ENCODE data around the gene RBX1.

RBX1 gene

GRCh38 chr22:40939202-40939601 lies 12.0 kb upstream of the RBX1 start:
- Histone ChIP-seq H3K4me3 (ENCODE audit: insufficient read depth, low read depth, low read length) (no peak overlapping the region), H3K36me3 (ENCODE audit: control insufficient read depth, insufficient read depth, low read length) (no peaks in the 10 kb centered on the region), H3K9me3 (ENCODE audit: control insufficient read depth, low read length) (no peaks in the 10 kb centered on the region), H3K27me3 (ENCODE audit: control insufficient read depth, insufficient read depth, low read length, poor library complexity, severe bottlenecking) (no peaks in the 10 kb centered on the region), H3K4me1 (ENCODE audit: control insufficient read depth, insufficient read depth, low read length) (no peaks in the 10 kb centered on the region), H3K27ac (ENCODE audit: insufficient read depth, low read depth, low read length, poor library complexity, severe bottlenecking) (no peak overlapping the region)
- WGBS, 2 experiments = 89 to 91% methylated on average over 1 of the region's 2 CpGs

- Histone ChIP-seq H3K4me1 (ENCODE audit: control insufficient read depth, insufficient read depth, low read length) (peaks cover 12% of the 10 kb centered on the region), H3K27ac (ENCODE audit: insufficient read depth, low read depth, low read length, poor library complexity, severe bottlenecking) (peak overlapping the region; percentile 81), H3K36me3 (ENCODE audit: control insufficient read depth, insufficient read depth, low read length) (peaks cover 12% of the 10 kb centered on the region), H3K4me3 (ENCODE audit: insufficient read depth, low read depth, low read length) (peak overlapping the region; percentile 88), H3K9me3 (ENCODE audit: control insufficient read depth, low read length) (no peaks in the 10 kb centered on the region), H3K27me3 (ENCODE audit: control insufficient read depth, insufficient read depth, low read length, poor library complexity, severe bottlenecking) (no peaks in the 10 kb centered on the region)
- 11% methylated on average over 19 to 21 of the region's 21 CpGs for WGBS, 2 experiments
Measured at GRCh38 chr22:40951795-40952605, 822 bp downstream of the RBX1 start.

GRCh38 chr22:40953471-40953870 lies 2.3 kb downstream of the RBX1 start:
- Histone ChIP-seq H3K27ac (ENCODE audit: insufficient read depth, low read depth, low read length, poor library complexity, severe bottlenecking) (no peak overlapping the region), H3K9me3 (ENCODE audit: control insufficient read depth, low read length) (no peaks in the 10 kb centered on the region), H3K27me3 (ENCODE audit: control insufficient read depth, insufficient read depth, low read length, poor library complexity, severe bottlenecking) (no peaks in the 10 kb centered on the region), H3K36me3 (ENCODE audit: control insufficient read depth, insufficient read depth, low read length) (peaks cover 16% of the 10 kb centered on the region), H3K4me1 (ENCODE audit: control insufficient read depth, insufficient read depth, low read length) (peaks cover 12% of the 10 kb centered on the region), H3K4me3 (ENCODE audit: insufficient read depth, low read depth, low read length) (no peak overlapping the region)
- WGBS, 2 experiments = 92 to 98% methylated on average over 2 of the region's 2 CpGs

GRCh38 chr22:40954113-40954512 lies 2.9 kb downstream of the RBX1 start:
- no peak overlapping the region for H3K27ac ChIP-seq (ENCODE audit: insufficient read depth, low read depth, low read length, poor library complexity, severe bottlenecking)
- H3K9me3 ChIP-seq (ENCODE audit: control insufficient read depth, low read length) = no peaks in the 10 kb centered on the region
- no peaks in the 10 kb centered on the region for H3K27me3 ChIP-seq (ENCODE audit: control insufficient read depth, insufficient read depth, low read length, poor library complexity, severe bottlenecking)
- H3K4me1 ChIP-seq (ENCODE audit: control insufficient read depth, insufficient read depth, low read length) = peaks cover 12% of the 10 kb centered on the region
- H3K36me3 ChIP-seq (ENCODE audit: control insufficient read depth, insufficient read depth, low read length) = peaks cover 16% of the 10 kb centered on the region
- no peak overlapping the region for H3K4me3 ChIP-seq (ENCODE audit: insufficient read depth, low read depth, low read length)
- WGBS, 2 experiments = 97% methylated on average over 3 of the region's 4 CpGs

GRCh38 chr22:40955571-40955970 lies 4.4 kb downstream of the RBX1 start:
- H3K27ac ChIP-seq (ENCODE audit: insufficient read depth, low read depth, low read length, poor library complexity, severe bottlenecking) = no peak overlapping the region
- peaks cover 12% of the 10 kb centered on the region for H3K4me1 ChIP-seq (ENCODE audit: control insufficient read depth, insufficient read depth, low read length)
- peaks cover 16% of the 10 kb centered on the region for H3K36me3 ChIP-seq (ENCODE audit: control insufficient read depth, insufficient read depth, low read length)
- WGBS, 2 experiments = 96 to 98% methylated on average over 3 of the region's 3 CpGs
- H3K27me3 ChIP-seq (ENCODE audit: control insufficient read depth, insufficient read depth, low read length, poor library complexity, severe bottlenecking) = no peaks in the 10 kb centered on the region
- no peaks in the 10 kb centered on the region for H3K9me3 ChIP-seq (ENCODE audit: control insufficient read depth, low read length)
- H3K4me3 ChIP-seq (ENCODE audit: insufficient read depth, low read depth, low read length) = no peak overlapping the region

- H3K4me1 ChIP-seq (ENCODE audit: control insufficient read depth, insufficient read depth, low read length) = peaks cover 9% of the 10 kb centered on the region
- no peaks in the 10 kb centered on the region for H3K9me3 ChIP-seq (ENCODE audit: control insufficient read depth, low read length)
- peaks cover 22% of the 10 kb centered on the region for H3K36me3 ChIP-seq (ENCODE audit: control insufficient read depth, insufficient read depth, low read length)
- no peak overlapping the region for H3K4me3 ChIP-seq (ENCODE audit: insufficient read depth, low read depth, low read length)
- 94 to 96% methylated on average over 7 of the region's 7 CpGs for WGBS, 2 experiments
- no peak overlapping the region for H3K27ac ChIP-seq (ENCODE audit: insufficient read depth, low read depth, low read length, poor library complexity, severe bottlenecking)
- no peaks in the 10 kb centered on the region for H3K27me3 ChIP-seq (ENCODE audit: control insufficient read depth, insufficient read depth, low read length, poor library complexity, severe bottlenecking)
Measured at GRCh38 chr22:40957601-40958000, 6.4 kb downstream of the RBX1 start.

GRCh38 chr22:40958299-40958698 lies 7.1 kb downstream of the RBX1 start:
- Histone ChIP-seq H3K27ac (ENCODE audit: insufficient read depth, low read depth, low read length, poor library complexity, severe bottlenecking) (no peak overlapping the region), H3K36me3 (ENCODE audit: control insufficient read depth, insufficient read depth, low read length) (peaks cover 22% of the 10 kb centered on the region), H3K4me1 (ENCODE audit: control insufficient read depth, insufficient read depth, low read length) (peaks cover 3% of the 10 kb centered on the region), H3K9me3 (ENCODE audit: control insufficient read depth, low read length) (no peaks in the 10 kb centered on the region), H3K4me3 (ENCODE audit: insufficient read depth, low read depth, low read length) (no peak overlapping the region), H3K27me3 (ENCODE audit: control insufficient read depth, insufficient read depth, low read length, poor library complexity, severe bottlenecking) (no peaks in the 10 kb centered on the region)
- WGBS, 2 experiments = 86% methylated on average over 1 of the region's 2 CpGs; no CpG with 5 or more reads in 1 of the 2 experiments

GRCh38 chr22:40960145-40960544 lies 9.0 kb downstream of the RBX1 start:
- Histone ChIP-seq H3K4me3 (ENCODE audit: insufficient read depth, low read depth, low read length) (no peak overlapping the region), H3K36me3 (ENCODE audit: control insufficient read depth, insufficient read depth, low read length) (peaks cover 14% of the 10 kb centered on the region), H3K27ac (ENCODE audit: insufficient read depth, low read depth, low read length, poor library complexity, severe bottlenecking) (no peak overlapping the region), H3K9me3 (ENCODE audit: control insufficient read depth, low read length) (no peaks in the 10 kb centered on the region), H3K27me3 (ENCODE audit: control insufficient read depth, insufficient read depth, low read length, poor library complexity, severe bottlenecking) (no peaks in the 10 kb centered on the region), H3K4me1 (ENCODE audit: control insufficient read depth, insufficient read depth, low read length) (no peaks in the 10 kb centered on the region)
- WGBS, 2 experiments = 92 to 93% methylated on average over 2 of the region's 2 CpGs

- Histone ChIP-seq H3K4me3 (ENCODE audit: insufficient read depth, low read depth, low read length) (no peak overlapping the region), H3K27me3 (ENCODE audit: control insufficient read depth, insufficient read depth, low read length, poor library complexity, severe bottlenecking) (no peaks in the 10 kb centered on the region), H3K27ac (ENCODE audit: insufficient read depth, low read depth, low read length, poor library complexity, severe bottlenecking) (no peak overlapping the region), H3K36me3 (ENCODE audit: control insufficient read depth, insufficient read depth, low read length) (peaks cover 19% of the 10 kb centered on the region), H3K4me1 (ENCODE audit: control insufficient read depth, insufficient read depth, low read length) (no peaks in the 10 kb centered on the region), H3K9me3 (ENCODE audit: control insufficient read depth, low read length) (no peaks in the 10 kb centered on the region)
- 95 to 96% methylated on average over 8 of the region's 8 CpGs for WGBS, 2 experiments
Measured at GRCh38 chr22:40965936-40966725, 15.0 kb downstream of the RBX1 start.

- no peak overlapping the region for H3K4me3 ChIP-seq (ENCODE audit: insufficient read depth, low read depth, low read length)
- peaks cover 18% of the 10 kb centered on the region for H3K36me3 ChIP-seq (ENCODE audit: control insufficient read depth, insufficient read depth, low read length)
- no peak overlapping the region for H3K27ac ChIP-seq (ENCODE audit: insufficient read depth, low read depth, low read length, poor library complexity, severe bottlenecking)
- no peaks in the 10 kb centered on the region for H3K27me3 ChIP-seq (ENCODE audit: control insufficient read depth, insufficient read depth, low read length, poor library complexity, severe bottlenecking)
- no peaks in the 10 kb centered on the region for H3K9me3 ChIP-seq (ENCODE audit: control insufficient read depth, low read length)
- H3K4me1 ChIP-seq (ENCODE audit: control insufficient read depth, insufficient read depth, low read length) = no peaks in the 10 kb centered on the region
- 91 to 95% methylated on average over 7 of the region's 7 CpGs for WGBS, 2 experiments
Measured at GRCh38 chr22:40966726-40967085, 15.5 kb downstream of the RBX1 start.

Measured in ectodermal cell (in vitro differentiated cells).